Fibroblast of lung (primary cell): ENCODE measurements around the gene HDAC4. TPM values are rescaled to one million over a fixed set of nuclear protein-coding genes. Genes with fewer than 3 reads are reported as not detected.

Experiments used
- DNase-seq, 2 donors: peaks; one replicate each; pipeline versions ENCODE4 v3.0.0 to v3.0.0-alpha.2; 2010; ENCODE audit warnings: low read depth in 2 of 2
- H2AFZ ChIP-seq: 2 replicates; pipeline ENCODE4 v1.5.1; 2012; ENCODE audit warnings: low read length, control low read depth, inconsistent platforms
- H3K27ac ChIP-seq: 2 replicates; pipeline ENCODE4 v1.5.1; 2011; ENCODE audit warnings: low read length, control low read depth; ENCODE audit not compliant: insufficient read depth
- H3K27me3 ChIP-seq: 2 replicates; pipeline ENCODE4 v1.5.1; 2011; ENCODE audit warnings: mild to moderate bottlenecking, low read length; ENCODE audit not compliant: control insufficient read depth, insufficient read depth
- H3K36me3 ChIP-seq: 2 replicates; pipeline ENCODE4 v1.5.1; 2011; ENCODE audit warnings: low read length; ENCODE audit not compliant: control insufficient read depth, insufficient read depth
- H3K4me1 ChIP-seq: 2 replicates; pipeline ENCODE4 v1.5.1; 2011; ENCODE audit warnings: low read length; ENCODE audit not compliant: control insufficient read depth, insufficient read depth; ENCODE audit errors: extremely low read depth
- H3K4me2 ChIP-seq: 2 replicates; pipeline ENCODE4 v1.5.1; 2011; ENCODE audit warnings: low read length, control low read depth; ENCODE audit not compliant: insufficient read depth; ENCODE audit errors: extremely low read depth
- H3K4me3 ChIP-seq, 4 experiments: fragments of 200-600 bp in 1 of 4; sonication (generic) in 1 of 4; replicated peaks in 1 of 4; 2 replicates each; pipeline ENCODE4 v1.5.1; 2011 to 2016; ENCODE audit warnings: low read length in 4 of 4, low read depth in 3 of 4, mild to moderate bottlenecking in 3 of 4, control low read depth in 2 of 4, inconsistent platforms in 1 of 4, mixed read lengths in 1 of 4; ENCODE audit not compliant: insufficient read depth in 1 of 4; ENCODE audit errors: control extremely low read depth in 1 of 4
- H3K79me2 ChIP-seq: 2 replicates; pipeline ENCODE4 v1.5.1; 2012; ENCODE audit warnings: mild to moderate bottlenecking, low read length, inconsistent platforms; ENCODE audit not compliant: control insufficient read depth, insufficient read depth
- H3K9ac ChIP-seq: 2 replicates; pipeline ENCODE4 v1.5.1; 2011; ENCODE audit warnings: mild to moderate bottlenecking, low read length, control low read depth; ENCODE audit not compliant: insufficient read depth
- H3K9me3 ChIP-seq: 2 replicates; pipeline ENCODE4 v1.5.1; 2012; ENCODE audit warnings: low read depth, low read length; ENCODE audit not compliant: control insufficient read depth, insufficient read depth
- H4K20me1 ChIP-seq: 2 replicates; pipeline ENCODE4 v1.5.1; 2011; ENCODE audit warnings: low read length; ENCODE audit not compliant: control insufficient read depth, insufficient read depth; ENCODE audit errors: extremely low read depth
- CTCF ChIP-seq, 2 donors: IDR thresholded peaks in 1 of 2; conservative IDR thresholded peaks in 1 of 2; 1 replicate in 1 of 2; 2 replicates in 1 of 2; pipeline ENCODE4 v1.5.1; 2011 to 2012; ENCODE audit warnings: low read length in 2 of 2, control low read depth in 1 of 2, inconsistent platforms in 1 of 2, low read depth in 1 of 2, mild to moderate bottlenecking in 1 of 2
- EZH2 ChIP-seq: IDR thresholded peaks from 2 replicates; pipeline ENCODE4 v1.5.1; 2012; ENCODE audit warnings: low read length, control low read depth, mild to moderate bottlenecking; ENCODE audit errors: missing control alignments
- polyA plus RNA-seq, 2 donors: library from polyadenylated mRNA; depleted of rRNA in 1 of 2; stranded (reverse) in 1 of 2; unstranded in 1 of 2; fragments of >200 nt; gene quantifications; 2 replicates each; pipeline ENCODE4 v1.2.1, GENCODE V29; 2011 to 2012; ENCODE audit warnings: missing spikeins in 1 of 2
- total RNA-seq: library from RNA; depleted of rRNA; stranded (reverse); fragments of >200 nt; gene quantifications from 2 replicates; pipeline ENCODE4 v1.2.1, GENCODE V29; 2014

The HDAC4 gene
- total and polyA plus RNA-seq, 2 donors (not counting 1 experiment from before 2014, with no cell fraction given), result 7.4 to 19.8 TPM

DNA sequence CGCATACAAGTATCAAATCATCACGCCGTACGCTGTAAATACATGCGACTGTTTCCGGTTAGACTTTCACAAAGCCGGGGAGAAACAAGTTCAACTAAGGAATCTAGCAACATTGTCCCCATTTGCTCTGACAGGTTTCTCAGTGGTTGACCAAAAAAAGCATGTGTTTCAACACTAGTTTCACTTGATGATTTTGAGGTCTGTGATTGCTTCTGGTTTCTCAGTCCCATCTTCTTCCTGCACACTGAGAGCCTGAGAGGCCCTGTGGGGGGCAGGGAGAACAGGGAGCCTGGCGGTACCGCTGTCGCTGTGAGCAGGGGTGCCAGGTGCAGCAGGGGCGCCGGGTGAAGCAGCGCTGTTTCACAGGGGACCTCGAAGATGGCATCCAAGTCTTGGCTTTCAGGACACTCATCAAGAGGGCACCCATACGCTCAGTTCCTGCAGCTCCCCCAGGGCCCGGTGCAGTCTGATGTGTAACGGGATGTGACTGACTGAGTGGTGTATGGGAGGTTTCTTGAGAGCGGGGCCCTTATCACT lies 282.1 kb downstream of the HDAC4 start:
- H3K9ac ChIP-seq, result no peak overlapping the region
- no peak overlapping the region for H2AFZ ChIP-seq
- H3K9me3 ChIP-seq, result no peaks in the 10 kb centered on the region
- DNase-seq, result no peak
- no peaks in the 10 kb centered on the region for H3K36me3 ChIP-seq
- no peaks in the 10 kb centered on the region for H4K20me1 ChIP-seq
- no peaks in the 10 kb centered on the region for H3K4me1 ChIP-seq
- H3K4me3 ChIP-seq, result no peak overlapping the region
- H3K4me2 ChIP-seq, result no peak overlapping the region
- H3K79me2 ChIP-seq, result no peaks in the 10 kb centered on the region
- TF ChIP-seq CTCF (conservative IDR thresholded peaks at IDR 0.05 in 1 of 2, IDR thresholded peaks at IDR 0.05 in 1 of 2; ENCODE audit: low read depth in 1 of 2, low read length in 2 of 2), result no peak
- no peak for TF ChIP-seq EZH2
- H3K27me3 ChIP-seq, result no peaks in the 10 kb centered on the region
- no peak overlapping the region for H3K27ac ChIP-seq

GRCh38 chr2:239118264-239118663 lies 282.6 kb downstream of the HDAC4 start:
- no peak for DNase-seq
- Histone ChIP-seq H3K4me2 (no peak overlapping the region), H2AFZ (no peak overlapping the region), H3K4me1 (no peaks in the 10 kb centered on the region), H3K79me2 (no peaks in the 10 kb centered on the region), H3K9ac (no peak overlapping the region), H3K36me3 (no peaks in the 10 kb centered on the region), H3K27ac (no peak overlapping the region), H3K27me3 (no peaks in the 10 kb centered on the region), H3K4me3 (no peak overlapping the region), H4K20me1 (no peaks in the 10 kb centered on the region), H3K9me3 (no peaks in the 10 kb centered on the region)
- TF ChIP-seq EZH2 (no peak), CTCF (conservative IDR thresholded peaks at IDR 0.05 in 1 of 2, IDR thresholded peaks at IDR 0.05 in 1 of 2; ENCODE audit: low read depth in 1 of 2, low read length in 2 of 2) (no peak)

DNA sequence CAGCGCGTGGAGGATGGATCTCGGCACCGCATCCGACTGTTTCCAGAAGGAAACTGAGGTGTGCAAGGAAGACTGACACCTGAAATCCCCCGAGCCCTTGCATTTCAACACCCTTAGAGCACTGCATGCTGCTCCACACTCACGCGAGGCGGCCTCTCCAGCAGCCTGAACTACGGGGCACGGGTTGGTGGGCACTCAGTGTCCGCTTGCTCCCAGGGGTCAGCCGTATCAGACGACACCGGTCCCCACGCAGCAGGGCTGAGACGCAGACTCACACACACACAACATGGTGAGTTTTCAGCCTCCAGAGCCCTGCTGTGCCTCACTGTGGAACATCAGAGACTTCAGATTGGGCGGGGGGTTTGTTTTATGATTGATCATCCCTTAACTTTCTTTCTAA lies 283.0 kb downstream of the HDAC4 start:
- Histone ChIP-seq H3K9me3 (no peaks in the 10 kb centered on the region), H3K9ac (no peak overlapping the region), H4K20me1 (no peaks in the 10 kb centered on the region), H3K27ac (no peak overlapping the region), H3K4me1 (no peaks in the 10 kb centered on the region), H3K36me3 (no peaks in the 10 kb centered on the region), H3K79me2 (no peaks in the 10 kb centered on the region), H2AFZ (no peak overlapping the region), H3K4me3 (no peak overlapping the region), H3K27me3 (no peaks in the 10 kb centered on the region), H3K4me2 (no peak overlapping the region)
- TF ChIP-seq CTCF (conservative IDR thresholded peaks at IDR 0.05 in 1 of 2, IDR thresholded peaks at IDR 0.05 in 1 of 2; ENCODE audit: low read depth in 1 of 2, low read length in 2 of 2), result no peak
- no peak for TF ChIP-seq EZH2
- no peak for DNase-seq
